ENCODE results near the gene WNT7A. TPM values are rescaled to one million over a fixed set of nuclear protein-coding genes. Genes with fewer than 3 reads are reported as not detected.

The WNT7A gene
- total RNA-seq, 1 donor from 2014 or later = not detected

DNA sequence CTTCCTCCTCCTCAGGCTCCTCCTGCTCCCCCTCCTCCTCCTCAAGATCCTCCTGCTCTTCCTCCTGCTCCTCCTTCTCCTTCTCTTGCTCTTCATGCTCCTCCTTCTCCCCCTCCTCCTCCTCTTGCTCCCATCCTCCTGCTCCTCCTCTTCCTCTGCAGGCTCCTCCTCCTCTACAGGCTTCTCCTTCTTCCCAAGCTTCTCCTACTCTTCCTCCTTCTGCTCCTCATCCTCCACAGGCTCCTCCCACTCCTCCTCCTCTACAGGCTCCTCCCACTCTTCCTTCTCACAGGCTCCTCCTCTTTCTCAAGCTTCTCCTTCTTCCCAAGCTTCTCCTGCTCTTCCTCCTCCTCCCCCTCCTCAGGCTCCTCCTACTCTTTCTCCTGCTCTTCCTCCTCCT is 47.7 kb downstream of the WNT7A start:
- Histone ChIP-seq H3K4me2 (no peak overlapping the region), H4K20me1 (ENCODE audit: low read depth) (no peaks in the 10 kb centered on the region), H3K4me1 (no peaks in the 10 kb centered on the region), H3K9me3 (ENCODE audit: low read depth) (no peaks in the 10 kb centered on the region), H3K9ac (no peak overlapping the region), H3K36me3 (no peaks in the 10 kb centered on the region), H3K4me3 (no peak overlapping the region), H3K27ac (no peak overlapping the region), H3K79me2 (ENCODE audit: low read depth) (no peaks in the 10 kb centered on the region), H2AFZ (replicated peaks) (no peak overlapping the region), H3F3A (ENCODE audit: low read depth) (no peaks in the 10 kb centered on the region), H3K27me3 (no peaks in the 10 kb centered on the region)
- H3K4me3 Mint-ChIP-seq = no peak overlapping the region
- DNase-seq (ENCODE audit: low spot score) = no peak
- no peak overlapping the region for H3K27ac Mint-ChIP-seq
- H3K4me1 Mint-ChIP-seq = peaks cover 12% of the 10 kb centered on the region
- TF ChIP-seq EZH2phosphoT487 (IDR thresholded peaks at IDR 0.05) (no peak), CTCF (IDR thresholded peaks at IDR 0.05) (no peak), EZH2 (IDR thresholded peaks at IDR 0.05) (no peak)
- no peaks in the 10 kb centered on the region for H3K36me3 Mint-ChIP-seq
- H3K9me3 Mint-ChIP-seq = peaks cover 2% of the 10 kb centered on the region
- H3K27me3 Mint-ChIP-seq (ENCODE audit: insufficient read depth, low read depth) = peaks cover 7% of the 10 kb centered on the region

DNA sequence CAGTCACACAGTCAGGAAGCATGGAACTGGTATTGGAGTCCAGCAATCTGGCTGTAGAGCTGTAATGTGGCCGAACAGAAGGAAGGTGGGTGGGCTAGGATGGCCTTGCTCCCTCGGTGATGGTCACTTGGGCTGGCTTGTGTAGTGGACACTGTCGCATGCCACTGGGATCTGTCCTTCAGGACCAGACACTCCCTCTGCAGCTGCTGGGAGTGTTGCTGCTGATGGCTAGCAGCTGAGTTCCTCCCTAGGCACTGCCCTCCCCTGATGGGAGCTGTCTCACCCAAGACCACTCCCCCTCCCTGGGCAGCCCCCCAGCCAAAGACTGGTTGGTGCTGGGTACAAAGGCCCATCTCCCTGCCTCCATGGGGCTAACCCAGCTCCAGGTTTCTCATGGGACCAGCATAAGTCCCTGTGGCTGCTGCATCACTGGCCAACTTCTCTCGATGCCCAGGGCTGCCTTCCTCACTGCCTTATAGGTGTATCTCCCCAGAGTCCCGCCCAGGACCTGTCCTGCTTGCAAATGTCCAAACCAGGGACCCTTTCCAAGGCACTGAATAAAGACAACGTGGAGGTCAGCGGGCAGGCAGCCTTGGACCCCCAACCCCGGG is 48.4 kb downstream of the WNT7A start:
- Mint-ChIP-seq H3K9me3 (peaks cover 2% of the 10 kb centered on the region), H3K4me3 (no peak overlapping the region), H3K27ac (peak overlapping the region; percentile 96), H3K4me1 (peaks cover 16% of the 10 kb centered on the region), H3K27me3 (ENCODE audit: insufficient read depth, low read depth) (peaks cover 7% of the 10 kb centered on the region), H3K36me3 (no peaks in the 10 kb centered on the region)
- Histone ChIP-seq H3K4me2 (no peak overlapping the region), H3K4me1 (peaks cover 2% of the 10 kb centered on the region), H3K27me3 (no peaks in the 10 kb centered on the region), H2AFZ (replicated peaks) (no peak overlapping the region), H3K27ac (no peak overlapping the region), H3K4me3 (no peak overlapping the region), H4K20me1 (ENCODE audit: low read depth) (no peaks in the 10 kb centered on the region), H3K9ac (no peak overlapping the region), H3K79me2 (ENCODE audit: low read depth) (no peaks in the 10 kb centered on the region), H3F3A (ENCODE audit: low read depth) (no peaks in the 10 kb centered on the region), H3K9me3 (ENCODE audit: low read depth) (no peaks in the 10 kb centered on the region), H3K36me3 (no peaks in the 10 kb centered on the region)
- TF ChIP-seq CTCF (IDR thresholded peaks at IDR 0.05) (no peak), EZH2 (IDR thresholded peaks at IDR 0.05) (no peak), EZH2phosphoT487 (IDR thresholded peaks at IDR 0.05) (no peak)
- no peak for DNase-seq (ENCODE audit: low spot score)

DNA sequence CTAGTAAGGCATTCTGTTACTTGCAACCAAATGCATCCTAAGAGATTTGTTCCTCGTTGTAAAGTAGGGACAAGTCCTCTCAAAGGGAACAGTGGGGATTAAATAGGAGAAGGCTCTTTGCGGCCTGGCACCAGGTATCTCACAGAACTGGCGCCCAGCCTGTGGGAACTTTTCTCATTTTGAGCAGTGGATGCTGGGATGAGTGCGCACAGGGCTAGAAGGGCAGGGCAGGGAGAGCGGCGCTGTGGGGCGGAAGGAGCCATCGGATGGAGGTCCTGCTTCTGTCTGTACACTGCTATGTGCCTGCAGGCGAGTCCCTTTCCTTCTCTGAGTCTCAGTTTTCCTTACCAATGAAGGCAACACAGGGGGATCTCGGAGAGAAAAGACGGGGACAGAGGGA is 50.6 kb downstream of the WNT7A start:
- Histone ChIP-seq H3K9ac (no peak overlapping the region), H3K4me1 (peaks cover 7% of the 10 kb centered on the region), H3K79me2 (ENCODE audit: low read depth) (no peaks in the 10 kb centered on the region), H3K9me3 (ENCODE audit: low read depth) (no peaks in the 10 kb centered on the region), H3K27ac (no peak overlapping the region), H3K4me2 (no peak overlapping the region), H3K27me3 (no peaks in the 10 kb centered on the region), H2AFZ (replicated peaks) (no peak overlapping the region), H4K20me1 (ENCODE audit: low read depth) (no peaks in the 10 kb centered on the region), H3K4me3 (no peak overlapping the region), H3F3A (ENCODE audit: low read depth) (no peaks in the 10 kb centered on the region), H3K36me3 (no peaks in the 10 kb centered on the region)
- Mint-ChIP-seq H3K27ac (peak overlapping the region; percentile 57), H3K4me1 (peaks cover 36% of the 10 kb centered on the region), H3K9me3 (peaks cover 2% of the 10 kb centered on the region), H3K4me3 (no peak overlapping the region), H3K27me3 (ENCODE audit: insufficient read depth, low read depth) (peaks cover 5% of the 10 kb centered on the region), H3K36me3 (no peaks in the 10 kb centered on the region)
- DNase-seq (ENCODE audit: low spot score) = no peak
- TF ChIP-seq EZH2phosphoT487 (IDR thresholded peaks at IDR 0.05) (no peak), EZH2 (IDR thresholded peaks at IDR 0.05) (no peak)

- no peak for DNase-seq (ENCODE audit: low spot score)
- Histone ChIP-seq H3K4me2 (no peak overlapping the region), H4K20me1 (ENCODE audit: low read depth) (no peaks in the 10 kb centered on the region), H3K27ac (no peak overlapping the region), H3K36me3 (no peaks in the 10 kb centered on the region), H3F3A (ENCODE audit: low read depth) (no peaks in the 10 kb centered on the region), H3K27me3 (no peaks in the 10 kb centered on the region), H2AFZ (replicated peaks) (no peak overlapping the region), H3K9me3 (ENCODE audit: low read depth) (no peaks in the 10 kb centered on the region), H3K4me3 (no peak overlapping the region), H3K79me2 (ENCODE audit: low read depth) (no peaks in the 10 kb centered on the region), H3K4me1 (peaks cover 7% of the 10 kb centered on the region), H3K9ac (no peak overlapping the region)
- H3K36me3 Mint-ChIP-seq = no peaks in the 10 kb centered on the region
- peaks cover 41% of the 10 kb centered on the region for H3K4me1 Mint-ChIP-seq
- H3K27ac Mint-ChIP-seq = peak overlapping the region; percentile 57
- H3K27me3 Mint-ChIP-seq (ENCODE audit: insufficient read depth, low read depth) = peaks cover 5% of the 10 kb centered on the region
- H3K4me3 Mint-ChIP-seq = no peak overlapping the region
- peaks cover 4% of the 10 kb centered on the region for H3K9me3 Mint-ChIP-seq
- TF ChIP-seq EZH2 (IDR thresholded peaks at IDR 0.05) (no peak), CTCF (IDR thresholded peaks at IDR 0.05) (no peak), EZH2phosphoT487 (IDR thresholded peaks at IDR 0.05) (no peak)
These were observed 51.2 kb downstream of the WNT7A start for GRCh38 chr3:13828501-13829265.

Measured in neural progenitor cell (in vitro differentiated cells).